Measurements from ENCODE around the gene DPP6.
"Not testable (repeated sequence)": the region's sequence is repeated elsewhere in the genome, so short reads cannot be mapped to it uniquely, and the experiment has no call there.

Gene DPP6

GRCh38 chr7:154148791-154149516 is 96.8 kb downstream of the DPP6 start:
- DNase-seq (ENCODE audit: low read depth) = not testable (repeated sequence)

GRCh38 chr7:154150656-154151055 is 98.5 kb downstream of the DPP6 start:
- not testable (repeated sequence) for DNase-seq (ENCODE audit: low read depth)

GRCh38 chr7:154151306-154151705 is 99.1 kb downstream of the DPP6 start:
- not testable (repeated sequence) for DNase-seq (ENCODE audit: low read depth)

- not testable (repeated sequence) for DNase-seq (ENCODE audit: low read depth)
Measured at GRCh38 chr7:154155928-154156327, 103.7 kb downstream of the DPP6 start.

- not testable (repeated sequence) for DNase-seq (ENCODE audit: low read depth)
Measured at GRCh38 chr7:154162921-154163320, 110.7 kb downstream of the DPP6 start.

- DNase-seq (ENCODE audit: low read depth) = not testable (repeated sequence)
Measured at GRCh38 chr7:154163642-154164041, 111.4 kb downstream of the DPP6 start.

- no peak for DNase-seq (ENCODE audit: low read depth)
Measured at GRCh38 chr7:154167051-154167450, 114.9 kb downstream of the DPP6 start.

- DNase-seq (ENCODE audit: low read depth) = no peak
Measured at GRCh38 chr7:154167807-154168206, 115.6 kb downstream of the DPP6 start.

- DNase-seq (ENCODE audit: low read depth) = no peak
Measured at GRCh38 chr7:154171422-154171821, 119.2 kb downstream of the DPP6 start.

GRCh38 chr7:154172236-154172635 is 120.0 kb downstream of the DPP6 start:
- DNase-seq (ENCODE audit: low read depth) = no peak

GRCh38 chr7:154177584-154177983 is 125.4 kb downstream of the DPP6 start:
- no peak for DNase-seq (ENCODE audit: low read depth)

GRCh38 chr7:154178895-154179294 is 126.7 kb downstream of the DPP6 start:
- DNase-seq (ENCODE audit: low read depth) = no peak

- DNase-seq (ENCODE audit: low read depth) = no peak
Measured at GRCh38 chr7:154183482-154183881, 131.3 kb downstream of the DPP6 start.

- no peak for DNase-seq (ENCODE audit: low read depth)
Measured at GRCh38 chr7:154183946-154184345, 131.7 kb downstream of the DPP6 start.

- no peak for DNase-seq (ENCODE audit: low read depth)
Measured at GRCh38 chr7:154186811-154187210, 134.6 kb downstream of the DPP6 start.

- DNase-seq (ENCODE audit: low read depth) = no peak
Measured at GRCh38 chr7:154188330-154188729, 136.1 kb downstream of the DPP6 start.

- no peak for DNase-seq (ENCODE audit: low read depth)
Measured at GRCh38 chr7:154195266-154195665, 143.1 kb downstream of the DPP6 start.

GRCh38 chr7:154198481-154198880 is 146.3 kb downstream of the DPP6 start:
- no peak for DNase-seq (ENCODE audit: low read depth)

GRCh38 chr7:154200241-154200640 is 148.0 kb downstream of the DPP6 start:
- DNase-seq (ENCODE audit: low read depth) = no peak

GRCh38 chr7:154202002-154202401 is 149.8 kb downstream of the DPP6 start:
- DNase-seq (ENCODE audit: low read depth) = no peak

- no peak for DNase-seq (ENCODE audit: low read depth)
Measured at GRCh38 chr7:154204046-154204445, 151.8 kb downstream of the DPP6 start.

- DNase-seq (ENCODE audit: low read depth) = no peak
Measured at GRCh38 chr7:154212861-154213260, 160.7 kb downstream of the DPP6 start.

- no peak for DNase-seq (ENCODE audit: low read depth)
Measured at GRCh38 chr7:154217688-154218340, 165.6 kb downstream of the DPP6 start.

- no peak for DNase-seq (ENCODE audit: low read depth)
Measured at GRCh38 chr7:154231732-154232131, 179.5 kb downstream of the DPP6 start.

Measured in activated T-cell treated with anti-CD3 and anti-CD28 coated beads for 24 hours (primary cell).